GM21423 (cell line): Measurements from ENCODE around the gene SORT1.

Experiments
- ATAC-seq: cut with Tn5 transposase; IDR thresholded peaks from one replicate; pipeline ENCODE4 v1.9.1; 2021; ENCODE audit warnings: mild to moderate bottlenecking, moderate library complexity; ENCODE audit not compliant: unreplicated experiment

Gene SORT1

GRCh38 chr1:109263597-109264378, 133.9 kb downstream of the SORT1 start:
- peak; percentile 79 for ATAC-seq

- no peak for ATAC-seq
Observed at GRCh38 chr1:109263234-109263596, 134.5 kb downstream of the SORT1 start.

GRCh38 chr1:109262231-109263055, 135.3 kb downstream of the SORT1 start:
- no peak for ATAC-seq

GRCh38 chr1:109261578-109261977, 136.1 kb downstream of the SORT1 start:
- ATAC-seq, result no peak

- ATAC-seq, result no peak
Observed at GRCh38 chr1:109261006-109261405, 136.7 kb downstream of the SORT1 start.

GRCh38 chr1:109259674-109260557, 137.8 kb downstream of the SORT1 start:
- no peak for ATAC-seq
